GM19455 (cell line): ENCODE measurements around the gene LRRC15.

ENCODE experiments used
- ATAC-seq: cut with Tn5 transposase; IDR thresholded peaks from one replicate; pipeline ENCODE4 v1.9.1; 2021; ENCODE audit not compliant: unreplicated experiment

Gene LRRC15

DNA sequence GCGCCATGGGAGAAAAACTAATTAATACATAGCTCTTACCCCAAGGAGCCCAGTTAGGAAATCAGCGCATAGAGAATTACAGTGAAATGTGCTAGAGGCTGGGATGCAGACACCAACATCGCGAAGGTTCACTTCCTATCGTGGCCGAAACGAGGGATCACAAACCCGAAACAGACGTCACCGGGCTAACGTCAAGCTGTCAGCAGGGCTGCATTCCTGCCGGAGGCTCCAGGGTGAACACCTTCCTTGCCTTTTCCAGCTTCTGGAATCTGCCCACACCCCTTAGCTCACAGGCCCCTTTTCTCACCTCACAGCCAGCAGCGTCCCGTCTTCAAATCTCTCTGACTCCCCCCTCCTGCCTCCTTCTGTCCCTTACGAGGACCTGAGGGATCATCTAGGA is 16.5 kb upstream of the LRRC15 start:
- no peak for ATAC-seq

DNA sequence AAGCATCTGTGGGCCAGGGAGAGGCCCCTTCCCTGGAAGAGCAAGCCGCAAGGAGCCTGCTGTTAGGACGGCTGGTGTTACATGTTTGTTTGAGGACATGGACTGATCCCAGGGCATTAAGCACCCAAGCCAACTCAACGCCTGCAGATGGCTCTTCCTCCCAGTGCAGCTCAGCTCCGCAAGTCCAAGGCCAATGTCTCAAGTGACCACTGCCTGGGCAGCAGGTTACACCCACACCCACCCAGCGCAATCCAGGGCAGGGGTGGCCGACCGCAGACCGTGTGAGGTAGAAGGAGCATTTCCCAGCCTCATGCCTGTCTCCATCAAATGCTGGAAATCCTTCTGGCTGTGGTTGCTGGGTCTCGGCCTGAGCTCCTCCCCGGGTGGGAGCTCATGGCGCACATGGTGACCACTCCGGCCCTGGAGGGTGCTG is 15.0 kb upstream of the LRRC15 start:
- no peak for ATAC-seq

DNA sequence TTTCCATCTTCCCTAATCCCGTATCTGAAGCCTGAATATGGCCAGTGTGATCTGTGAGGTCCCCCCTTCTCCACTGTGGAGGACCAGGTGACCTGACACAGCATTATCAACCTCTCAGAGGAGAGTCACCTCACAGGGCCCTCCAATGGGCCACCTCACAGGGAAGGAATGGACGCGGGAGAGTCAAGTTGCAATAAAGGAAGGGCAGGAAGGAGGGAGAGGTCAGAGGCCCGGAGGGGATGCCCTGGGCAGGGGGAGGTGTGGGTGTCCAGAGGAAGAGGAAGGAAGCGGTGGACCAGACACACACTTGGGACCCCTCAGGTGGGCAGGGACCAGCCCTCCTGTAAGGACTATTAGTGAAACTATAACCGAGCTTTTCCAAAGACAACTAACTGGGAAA is 14.6 kb upstream of the LRRC15 start:
- no peak for ATAC-seq

DNA sequence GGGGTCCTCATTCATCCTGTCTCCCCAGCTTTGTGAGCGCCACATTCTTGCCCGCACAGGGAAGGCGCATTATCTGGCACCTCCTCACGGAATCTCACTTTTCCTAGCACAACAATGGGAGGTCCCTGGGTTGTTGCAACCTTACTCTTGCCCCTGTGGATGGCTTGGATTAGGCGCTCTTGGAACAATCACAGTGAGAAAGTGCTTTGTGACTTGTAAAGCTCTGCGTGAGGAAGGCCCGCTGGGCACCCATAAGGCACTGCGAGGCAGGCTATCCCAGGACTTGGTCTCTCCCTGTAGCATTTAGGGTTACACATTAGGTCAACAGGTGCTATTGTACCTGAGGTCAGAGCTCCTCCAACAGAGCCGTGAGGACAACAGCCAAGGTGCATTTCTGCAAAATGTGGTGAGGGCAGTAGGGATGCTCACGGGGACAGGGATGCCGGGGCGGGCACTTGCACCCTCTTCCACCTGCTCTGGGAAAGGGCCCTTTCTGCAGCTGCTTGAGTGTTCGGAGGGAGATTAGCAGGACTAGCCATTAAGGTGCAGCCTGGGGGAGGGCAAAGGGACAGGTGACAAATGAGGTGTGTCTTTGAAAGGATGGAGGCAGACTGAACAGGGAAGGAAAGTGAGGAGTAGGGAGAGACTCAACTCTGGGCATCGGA is 13.9 kb upstream of the LRRC15 start:
- no peak for ATAC-seq

DNA sequence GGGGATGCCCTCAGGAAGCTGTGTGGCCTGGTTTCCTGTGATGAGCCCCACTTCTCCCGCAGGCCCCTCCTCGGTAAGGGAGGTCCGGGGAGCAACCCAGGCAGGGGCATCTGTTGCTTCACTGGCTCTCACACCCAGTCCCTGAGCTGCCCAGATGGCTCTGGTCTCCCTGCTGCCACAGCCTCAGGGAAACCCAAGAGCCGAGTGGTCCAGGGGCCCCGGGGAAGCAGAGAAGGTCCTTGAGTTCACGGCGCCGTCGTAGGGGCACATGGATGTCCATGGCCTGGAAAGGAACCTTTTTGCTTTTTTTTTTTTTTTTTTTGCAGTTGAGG is 13.3 kb upstream of the LRRC15 start:
- ATAC-seq: no peak

DNA sequence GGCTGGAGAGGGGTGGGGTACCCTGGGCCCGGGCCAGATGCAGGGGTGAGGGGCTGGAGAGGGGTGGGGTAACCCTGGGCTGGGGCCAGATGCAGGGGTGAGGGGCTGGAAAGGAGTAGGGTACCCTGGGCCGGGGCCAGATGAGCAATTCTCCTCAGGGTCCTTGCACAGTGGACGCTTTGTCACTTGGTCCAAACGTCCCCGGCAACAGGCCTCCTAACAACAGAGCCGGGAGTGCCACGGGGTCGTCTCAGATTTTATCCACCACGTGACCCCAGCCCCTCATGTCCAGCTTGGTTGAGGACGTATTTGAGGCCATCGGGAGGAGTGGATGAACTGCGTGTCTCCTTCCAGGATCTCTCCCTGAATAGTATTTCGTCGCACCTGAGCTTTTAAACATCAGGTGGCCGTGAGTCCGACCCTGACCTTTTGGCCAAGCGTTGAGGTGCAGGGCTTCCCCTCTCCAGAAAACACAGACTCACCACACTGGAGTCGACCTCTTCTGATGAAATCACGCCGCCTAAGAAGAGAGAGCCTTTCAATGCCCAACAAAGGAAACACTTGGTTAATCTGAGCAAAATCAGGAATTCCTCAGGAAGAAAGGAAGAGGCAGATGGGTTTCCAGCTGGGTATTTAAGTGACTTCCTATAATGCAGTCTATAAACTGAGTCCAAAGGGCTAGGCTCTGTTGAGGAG is 12.8 kb upstream of the LRRC15 start:
- no peak for ATAC-seq

DNA sequence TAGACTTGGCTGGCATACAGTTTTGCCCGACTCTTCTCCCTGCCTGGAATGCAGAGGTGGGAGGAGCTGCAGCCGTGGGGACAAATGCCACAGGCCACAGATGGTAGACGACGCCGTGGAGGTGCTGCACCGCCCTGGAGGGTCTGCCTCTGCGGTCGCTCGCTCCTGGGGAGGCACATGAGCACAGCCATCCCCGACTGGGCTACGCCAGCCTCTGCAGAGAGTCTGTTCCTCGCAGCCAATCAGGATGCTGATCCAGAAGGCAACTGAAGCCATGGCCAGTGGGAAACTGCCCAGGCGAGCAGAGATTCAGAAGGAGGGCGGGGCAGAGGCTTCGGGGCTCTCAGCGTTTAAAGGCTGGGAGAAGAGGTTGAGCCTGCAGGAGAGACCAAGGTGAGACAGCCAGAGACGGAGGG is 11.9 kb upstream of the LRRC15 start:
- ATAC-seq: no peak

DNA sequence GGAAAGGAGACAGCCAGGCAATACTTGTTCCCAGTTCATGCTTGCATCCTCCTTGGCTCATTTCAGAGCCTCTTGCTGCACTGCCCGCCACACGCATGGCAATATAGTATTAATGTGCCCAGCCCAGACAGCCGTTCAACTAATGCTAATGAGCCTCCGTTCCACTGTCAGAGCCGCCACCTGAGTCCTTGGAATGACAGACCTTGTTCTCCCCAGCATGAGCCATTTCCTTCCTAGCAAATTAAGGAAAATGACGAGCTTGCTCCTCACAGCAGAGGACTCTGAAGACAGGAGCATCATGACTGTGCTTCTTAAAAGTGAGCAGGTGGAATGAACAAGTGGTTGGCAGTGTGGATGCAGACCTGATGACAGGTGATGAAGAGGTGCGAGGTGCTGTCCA is 10.8 kb upstream of the LRRC15 start:
- no peak for ATAC-seq

DNA sequence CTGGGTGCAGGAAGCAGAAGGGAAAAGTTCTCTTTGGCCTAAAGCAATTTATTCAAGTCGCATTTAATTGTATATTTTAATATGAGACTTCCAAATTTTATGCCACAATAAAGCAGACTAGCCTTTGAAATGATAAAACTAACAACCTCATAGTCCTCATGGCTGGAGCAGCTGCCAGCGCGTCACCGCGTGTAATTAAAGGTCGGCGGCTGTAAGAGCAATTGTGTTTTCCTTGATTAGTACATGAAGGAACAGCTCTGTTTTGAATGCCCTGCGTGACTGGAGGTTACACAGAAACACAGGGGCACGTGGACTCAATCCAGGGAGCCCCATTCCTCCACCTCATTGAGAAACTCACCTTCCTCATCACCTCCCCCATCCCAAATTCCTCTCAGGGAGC is 10.1 kb upstream of the LRRC15 start:
- no peak for ATAC-seq

DNA sequence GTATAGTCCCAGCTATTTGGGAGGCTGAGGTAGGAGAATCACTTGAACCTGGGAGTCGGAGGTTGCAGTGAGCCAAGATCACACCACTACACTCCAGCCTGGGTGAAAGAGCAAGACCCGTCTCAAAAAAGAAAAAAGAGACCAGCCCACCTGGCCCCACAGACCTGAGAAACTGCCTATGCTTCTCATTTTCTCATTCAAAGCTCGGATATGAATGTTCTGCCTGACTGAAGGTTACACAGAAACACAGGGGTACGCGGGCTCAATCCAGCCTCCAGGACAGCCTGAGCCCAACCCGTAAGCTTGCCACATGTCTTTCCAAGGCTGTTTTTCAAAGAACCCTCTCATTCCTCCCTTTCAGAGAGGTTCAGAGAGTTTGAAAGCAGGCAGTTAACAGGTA is 9.7 kb upstream of the LRRC15 start:
- ATAC-seq: no peak

DNA sequence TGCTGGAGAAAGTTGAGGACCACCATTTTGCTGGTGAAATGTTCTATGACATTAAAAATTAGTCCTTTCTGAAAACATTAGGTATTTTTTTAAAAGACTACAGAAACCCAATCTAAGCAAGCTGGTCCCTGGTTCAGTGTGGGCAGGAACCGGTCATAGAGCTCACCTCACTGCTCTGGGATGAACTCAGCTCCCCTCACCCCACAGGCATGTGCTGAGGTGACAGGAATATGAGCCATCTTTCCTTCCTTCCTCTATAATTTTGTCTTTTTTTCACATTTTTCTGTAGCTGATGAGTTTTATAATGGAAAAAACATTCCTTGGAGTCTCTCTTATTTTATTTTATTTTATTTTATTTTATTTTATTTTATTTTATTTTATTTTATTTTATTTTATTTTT is 8.2 kb upstream of the LRRC15 start:
- no peak for ATAC-seq

DNA sequence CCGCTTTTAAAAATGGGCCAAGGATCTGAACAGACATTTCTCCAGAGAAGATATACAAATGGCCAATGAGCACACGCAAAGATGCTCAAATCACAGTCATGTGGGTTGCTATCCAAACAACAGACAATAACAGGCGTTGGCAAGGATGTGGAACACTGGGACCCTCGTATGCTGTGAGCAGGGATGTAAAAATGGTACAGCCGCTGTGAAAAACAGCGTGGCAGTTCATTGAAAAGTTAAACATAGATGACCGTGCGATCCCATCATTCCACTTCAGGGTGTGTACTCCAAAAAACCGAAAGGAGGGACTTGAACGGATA is 6.7 kb upstream of the LRRC15 start:
- ATAC-seq: no peak

DNA sequence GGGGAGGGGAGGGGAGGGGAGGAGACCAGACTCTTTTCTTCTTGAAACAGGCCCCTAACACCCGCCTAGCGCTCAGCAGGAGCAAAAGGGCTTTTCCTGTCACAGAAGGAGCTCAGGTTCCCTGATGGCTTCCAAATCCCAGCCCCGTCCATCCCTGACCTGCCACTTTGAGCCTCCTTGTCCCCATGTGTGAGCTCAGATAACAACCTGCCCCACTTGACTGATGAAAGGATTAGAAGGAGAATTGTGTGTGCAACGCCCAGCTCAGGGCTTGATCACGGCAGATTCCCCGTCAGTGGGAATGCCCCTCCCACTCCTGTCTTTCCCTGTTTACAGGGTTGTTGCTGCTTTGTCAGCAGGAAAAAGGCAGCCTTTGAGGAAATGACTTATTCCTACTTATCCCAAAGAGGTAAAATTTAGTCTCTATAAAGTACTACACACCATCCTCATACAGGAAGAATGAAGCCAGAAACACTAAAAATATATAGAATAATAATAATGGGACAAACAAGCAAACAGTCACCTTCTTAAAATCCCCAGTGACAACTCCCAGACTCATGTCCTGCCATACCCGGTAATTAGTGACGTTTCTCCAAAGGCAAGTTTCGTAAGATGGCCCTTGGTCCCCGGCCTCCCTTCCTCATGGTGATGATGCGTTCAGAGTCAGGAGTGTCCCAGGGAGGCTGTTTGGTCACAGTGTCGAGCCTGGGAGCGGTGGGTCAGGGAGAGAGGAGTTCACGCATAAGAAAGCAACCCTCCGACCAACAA is 6.1 kb upstream of the LRRC15 start:
- no peak for ATAC-seq

DNA sequence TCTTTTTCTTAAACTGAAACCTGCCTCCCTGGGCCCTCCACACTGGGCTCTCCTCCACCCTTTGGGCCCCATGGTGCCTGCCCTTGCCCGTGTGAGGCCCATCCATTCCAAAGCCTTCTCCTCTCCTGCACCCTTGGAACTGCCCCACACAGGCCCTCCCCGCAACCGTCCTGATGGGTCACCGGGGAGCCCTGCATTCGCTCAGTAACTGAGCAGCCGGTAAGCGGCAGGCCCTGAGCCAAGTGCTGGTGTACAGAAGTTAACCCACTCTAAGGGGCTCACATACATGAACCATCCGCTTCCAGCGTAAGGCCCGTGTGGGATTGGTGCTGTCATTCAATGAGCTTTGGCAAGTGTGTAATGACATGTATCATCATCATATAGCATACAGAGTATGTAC is 5.4 kb upstream of the LRRC15 start:
- ATAC-seq: no peak

DNA sequence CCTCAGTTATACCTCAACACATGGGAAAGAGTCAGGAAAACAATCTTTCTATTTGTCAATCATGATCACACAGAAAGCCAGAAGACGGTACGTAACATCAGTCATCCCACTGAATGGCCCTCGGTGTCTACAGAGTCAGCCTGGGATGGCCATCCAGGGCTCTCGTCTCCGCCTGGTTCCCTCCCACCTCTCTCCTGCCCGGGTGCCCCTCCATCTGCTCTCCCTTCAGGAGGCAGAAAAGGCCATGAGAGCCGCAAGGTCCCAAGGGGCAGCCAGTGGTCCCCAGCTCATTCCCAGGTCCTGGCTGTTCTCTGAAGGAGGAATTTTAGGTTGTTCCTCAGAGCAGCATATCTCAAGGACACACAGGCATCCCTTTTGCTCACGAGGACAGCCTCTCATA is 4.4 kb upstream of the LRRC15 start:
- ATAC-seq: no peak

DNA sequence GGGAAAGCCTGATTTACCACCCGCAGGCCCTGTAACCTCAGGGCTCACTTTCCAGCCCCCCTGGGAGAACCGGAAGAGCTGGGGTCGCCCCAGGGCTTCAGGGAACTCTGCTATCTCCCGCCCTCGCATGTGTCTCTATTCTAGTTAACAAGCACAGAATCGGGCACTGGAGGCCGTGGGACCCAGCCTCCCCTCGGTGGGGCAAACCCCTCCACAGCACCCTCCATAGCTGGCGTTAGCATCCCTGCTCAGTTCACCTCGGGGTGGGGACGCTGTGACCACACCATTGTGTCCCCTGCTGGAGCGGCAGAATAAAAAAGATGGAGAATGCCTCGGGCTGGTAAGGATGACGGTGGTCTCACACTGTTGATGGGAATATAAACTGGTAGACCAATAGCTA is 3.5 kb upstream of the LRRC15 start:
- ATAC-seq: no peak

DNA sequence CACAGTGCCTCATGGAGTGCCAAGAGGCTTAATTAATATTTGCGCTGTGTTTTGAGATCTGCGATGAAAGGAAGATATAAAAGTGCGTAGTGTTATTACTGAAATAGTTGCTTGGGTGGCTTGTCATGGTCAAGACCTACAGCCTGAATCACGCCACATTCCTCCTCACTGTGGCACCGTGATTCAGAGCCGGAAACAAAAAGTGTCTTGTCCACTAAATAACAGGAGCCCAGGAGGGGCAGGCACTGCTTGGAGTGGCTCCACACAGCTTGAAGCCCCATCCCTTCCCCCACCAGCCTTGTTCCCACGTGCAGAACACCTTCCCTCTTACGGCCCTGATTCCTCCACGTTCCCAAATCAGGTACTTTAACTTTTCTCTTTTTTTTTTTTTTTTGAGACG is 1.2 kb upstream of the LRRC15 start:
- ATAC-seq: no peak

DNA sequence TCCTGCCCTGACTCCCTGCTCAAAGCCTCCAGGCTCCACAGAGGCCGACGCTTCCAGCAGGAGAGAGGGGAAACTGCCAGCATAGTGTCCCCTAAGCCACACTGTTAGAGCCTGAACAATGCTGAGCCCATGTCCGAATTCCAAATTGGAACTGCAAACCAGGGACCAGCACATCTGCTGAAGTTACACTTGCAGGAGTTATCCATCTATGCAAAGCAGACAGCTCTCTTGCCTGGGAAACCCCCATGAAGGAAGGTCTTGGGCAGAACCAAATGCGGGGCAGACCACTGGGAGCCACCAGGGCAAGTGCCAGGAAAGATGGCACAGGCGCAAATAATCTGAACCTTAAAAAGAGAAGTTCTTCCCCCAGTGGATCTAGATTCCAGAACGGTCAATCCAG is 625 bp downstream of the LRRC15 start:
- no peak for ATAC-seq

DNA sequence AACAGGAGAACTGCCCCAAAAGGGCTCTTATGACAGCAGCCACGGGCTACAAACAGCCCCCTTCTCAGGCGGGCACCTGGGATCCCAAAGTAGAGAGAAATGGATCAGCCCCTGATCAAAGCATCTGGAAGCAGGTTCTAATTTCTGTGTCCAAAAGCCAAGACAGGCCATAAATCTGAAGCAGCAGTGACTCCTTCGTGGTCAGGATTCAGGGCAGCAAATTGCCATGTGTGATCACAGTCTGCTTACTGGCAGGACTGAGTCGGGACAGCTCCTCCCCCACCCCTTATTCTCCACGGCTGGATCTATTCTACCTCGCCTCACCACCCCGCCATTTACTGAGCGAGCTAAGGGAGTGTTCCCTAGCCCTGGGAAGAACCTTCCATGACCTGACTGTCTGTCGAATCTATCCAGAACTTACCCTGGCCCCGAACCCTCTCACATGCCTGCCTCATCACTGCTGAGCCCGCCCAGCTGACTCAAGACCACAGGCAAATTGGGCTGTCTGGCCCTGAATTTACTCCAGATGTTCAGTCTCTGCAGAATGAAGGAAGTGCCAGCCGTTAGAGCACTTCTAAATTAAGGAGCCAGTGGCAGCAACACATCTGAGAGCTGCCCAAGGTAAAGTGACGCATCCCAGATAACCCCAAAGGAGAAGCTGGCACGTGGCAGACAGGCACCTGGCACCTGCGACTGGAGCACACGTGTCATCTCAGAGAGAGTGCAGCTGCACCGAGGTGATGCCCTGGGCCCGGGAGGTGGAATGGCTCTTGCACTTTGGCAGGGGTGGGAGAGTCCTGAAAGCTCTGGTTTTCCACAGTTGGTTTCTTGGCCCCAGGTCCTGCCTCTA is 1.3 kb downstream of the LRRC15 start:
- ATAC-seq: no peak

DNA sequence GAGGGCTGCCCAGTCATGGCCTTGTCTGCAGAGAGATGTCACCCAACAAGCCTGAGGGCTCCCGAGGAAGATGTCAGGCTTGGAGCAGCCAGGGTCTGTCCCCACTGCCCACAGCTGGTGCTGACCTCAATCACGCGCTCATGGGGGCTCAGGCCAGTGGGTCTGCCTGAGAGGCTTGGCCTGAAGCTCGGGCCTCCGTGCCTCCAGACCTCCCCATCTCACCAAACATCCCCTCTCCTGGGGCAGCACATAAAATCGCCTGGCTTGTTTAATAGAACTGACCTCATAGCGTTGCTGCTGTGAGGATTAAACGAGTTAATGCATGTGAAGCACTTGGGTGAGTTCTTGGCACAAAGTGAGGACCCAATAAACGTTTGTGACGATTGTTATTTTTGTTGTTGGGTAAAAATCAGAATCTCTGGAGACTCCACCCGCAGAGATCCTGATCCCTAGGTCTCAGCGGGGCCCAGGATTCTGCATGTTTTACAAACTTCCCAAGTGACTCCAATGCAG is 3.5 kb downstream of the LRRC15 start:
- ATAC-seq: no peak

DNA sequence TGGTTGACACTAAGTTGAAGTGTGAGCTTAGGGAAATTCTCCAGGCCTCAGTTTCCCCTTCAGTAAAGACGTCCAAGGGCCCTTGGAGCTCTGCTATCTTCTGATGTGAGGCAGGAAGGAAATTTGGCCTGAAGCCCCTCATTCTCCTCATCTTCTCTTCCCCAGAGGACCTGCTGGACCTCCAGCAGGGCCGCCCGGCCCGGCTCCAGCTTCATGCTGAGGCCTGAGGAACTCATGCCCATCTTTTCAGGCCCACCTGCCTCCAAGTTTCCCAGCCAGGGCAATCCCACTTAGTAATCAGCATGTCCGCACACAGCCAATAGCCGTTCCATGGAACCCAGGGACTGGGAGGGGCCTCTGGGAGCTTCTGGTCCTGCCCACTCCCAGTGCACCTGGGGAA is 4.0 kb downstream of the LRRC15 start:
- ATAC-seq: no peak
